GM12892 (cell line): ENCODE measurements around the gene TOR3A.

ENCODE experiments used
- POLR2A ChIP-seq: IDR thresholded peaks from 2 replicates; pipeline ENCODE4 v1.6.1; 2011; ENCODE audit warnings: low read depth, low read length, control low read depth
- POLR2AphosphoS5 ChIP-seq: IDR thresholded peaks from 2 replicates; pipeline ENCODE4 v1.6.1; 2011; ENCODE audit warnings: low read depth, low read length, control low read depth

GRCh38 chr1:179124873-179125272 lies 43.0 kb downstream of the TOR3A start:
- no peak for TF ChIP-seq POLR2A
- TF ChIP-seq POLR2AphosphoS5 = no peak
